Duodenal mucosa (tissue), 2 donors: Measurements from ENCODE around the gene TXNDC2.
A peak's percentile ranks its signal among the peaks of the same experiment; 100 is the strongest.

Experiments used
- H3K27ac ChIP-seq: one replicate; pipeline ENCODE4 v1.7.0; 2013; ENCODE audit warnings: low read depth, low read length
- H3K27me3 ChIP-seq, 2 donors: one replicate each; pipeline ENCODE4 v1.7.0; 2013; ENCODE audit warnings: low read length in 2 of 2, control low read depth in 1 of 2; ENCODE audit not compliant: insufficient read depth in 2 of 2, control insufficient read depth in 1 of 2
- H3K36me3 ChIP-seq, 2 donors: one replicate each; pipeline ENCODE4 v1.7.0; 2013; ENCODE audit warnings: low read length in 2 of 2, control low read depth in 1 of 2; ENCODE audit not compliant: insufficient read depth in 2 of 2, control insufficient read depth in 1 of 2
- H3K4me1 ChIP-seq, 2 donors: one replicate each; pipeline ENCODE4 v1.7.0; 2013; ENCODE audit warnings: low read length in 2 of 2, control low read depth in 1 of 2; ENCODE audit not compliant: insufficient read depth in 2 of 2, control insufficient read depth in 1 of 2
- H3K4me3 ChIP-seq, 2 donors: one replicate each; pipeline ENCODE4 v1.7.0; 2013; ENCODE audit warnings: low read length in 2 of 2, low read depth in 1 of 2
- H3K9ac ChIP-seq, 2 donors: one replicate each; pipeline ENCODE4 v1.7.0; 2013; ENCODE audit warnings: low read length in 2 of 2, low read depth in 1 of 2
- H3K9me3 ChIP-seq, 2 donors: one replicate each; pipeline ENCODE4 v1.7.0; 2013; ENCODE audit warnings: low read length in 2 of 2, control low read depth in 1 of 2; ENCODE audit not compliant: control insufficient read depth in 1 of 2

TXNDC2 gene

DNA sequence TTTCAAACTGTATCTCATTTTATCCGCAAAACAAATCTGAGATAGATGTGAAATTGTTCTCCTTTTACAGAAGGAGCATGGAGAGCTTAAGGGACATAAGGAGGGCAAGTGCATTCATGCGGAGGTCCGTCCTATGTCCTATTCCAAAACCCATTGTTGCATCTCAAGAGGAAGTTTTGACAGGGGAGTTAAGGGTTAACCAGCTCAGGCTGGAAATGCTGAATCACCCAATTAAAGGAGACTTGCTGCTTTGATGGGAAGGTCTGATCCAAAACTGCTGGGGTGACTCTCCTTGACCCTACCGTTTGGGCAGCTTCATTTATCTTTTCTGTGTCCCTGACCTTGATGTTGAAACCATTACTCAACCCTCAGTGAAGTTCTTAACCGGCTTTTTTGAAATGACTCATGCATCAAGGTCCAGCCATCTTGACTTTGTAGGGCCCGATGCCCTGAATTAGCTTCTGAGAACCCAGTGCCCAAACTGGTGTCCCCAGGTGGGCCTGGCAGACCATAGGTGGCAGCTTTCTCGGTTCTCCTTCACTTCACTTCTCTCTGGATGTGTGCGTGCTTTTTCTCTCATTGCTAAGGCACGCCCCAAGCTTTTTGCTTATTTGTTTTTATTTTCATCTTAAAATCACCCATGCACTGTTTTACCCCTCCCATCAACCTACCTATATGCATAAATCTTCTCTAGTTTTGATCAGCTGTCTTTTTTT, 15.9 kb upstream of the TXNDC2 start:
- Histone ChIP-seq H3K27me3 (no peaks in the 10 kb centered on the region), H3K4me1 (peaks cover 22 to 23% of the 10 kb centered on the region in 2 donors), H3K36me3 (no peaks in the 10 kb centered on the region), H3K4me3 (no peak overlapping the region), H3K9ac (no peak overlapping the region), H3K9me3 (peaks cover 6 to 8% of the 10 kb centered on the region in 2 donors), H3K27ac (no peak overlapping the region)

DNA sequence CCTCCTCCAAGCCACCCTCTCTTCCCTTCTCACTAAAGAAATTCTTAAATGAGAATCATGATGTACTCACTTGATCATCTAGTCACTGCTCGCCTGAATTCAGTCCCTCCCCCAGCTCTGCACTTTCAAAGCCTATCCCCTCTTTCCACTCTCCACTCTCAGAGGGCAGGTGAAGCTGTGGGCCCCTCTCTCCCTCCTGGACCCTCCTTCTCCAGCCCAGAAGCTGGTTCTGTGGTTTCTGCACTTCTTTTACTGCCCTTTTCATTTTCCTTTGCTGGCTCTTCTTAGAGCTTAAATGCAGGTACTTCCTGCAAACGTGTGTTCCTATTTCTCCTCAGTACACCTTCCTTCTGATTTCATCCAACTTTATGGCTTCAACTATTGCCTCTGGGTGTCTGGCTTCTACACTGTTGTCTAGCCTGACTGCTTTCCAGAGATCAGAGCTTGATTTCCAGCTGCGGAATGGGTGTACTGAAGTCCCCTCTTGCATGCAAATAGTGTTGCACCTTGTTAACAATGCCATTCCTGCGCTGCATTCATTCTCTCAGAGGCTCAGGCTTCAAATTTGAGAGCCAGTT, 15.3 kb upstream of the TXNDC2 start:
- Histone ChIP-seq H3K4me1 (peaks cover 22 to 23% of the 10 kb centered on the region in 2 donors), H3K36me3 (no peaks in the 10 kb centered on the region), H3K4me3 (no peak overlapping the region), H3K9ac (no peak overlapping the region), H3K9me3 (peaks cover 6 to 8% of the 10 kb centered on the region in 2 donors), H3K27me3 (no peaks in the 10 kb centered on the region), H3K27ac (no peak overlapping the region)

DNA sequence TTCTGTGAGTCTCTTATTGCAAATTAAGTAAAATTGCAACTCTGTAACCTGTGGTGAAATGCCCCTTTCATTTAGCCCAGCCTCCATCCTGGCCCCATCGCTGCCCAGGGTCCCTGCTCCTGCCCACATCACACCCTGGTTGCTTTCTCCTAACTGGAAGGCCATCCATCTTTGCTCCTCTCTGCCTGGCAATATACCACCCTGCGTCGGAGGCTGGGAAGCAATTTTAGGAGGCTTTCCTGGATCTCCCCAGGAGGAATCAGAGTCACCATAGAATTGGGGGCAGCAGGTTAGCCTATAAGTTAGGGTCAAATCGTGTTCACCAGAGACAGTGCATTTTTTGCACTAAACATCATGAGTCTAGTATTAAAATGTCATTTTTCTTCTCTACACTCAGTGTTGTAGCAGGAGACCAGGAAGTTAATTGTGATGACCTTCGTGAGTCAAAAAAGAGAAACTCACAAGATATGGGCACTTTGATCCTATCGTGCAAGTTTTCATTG, 14.5 kb upstream of the TXNDC2 start:
- no peaks in the 10 kb centered on the region for H3K27me3 ChIP-seq
- peaks cover 22 to 26% of the 10 kb centered on the region in 2 donors for H3K4me1 ChIP-seq
- no peak overlapping the region for H3K9ac ChIP-seq
- H3K27ac ChIP-seq, result no peak overlapping the region
- H3K9me3 ChIP-seq, result peaks cover under 1 to 3% of the 10 kb centered on the region in 2 donors
- H3K36me3 ChIP-seq, result no peaks in the 10 kb centered on the region
- no peak overlapping the region for H3K4me3 ChIP-seq

DNA sequence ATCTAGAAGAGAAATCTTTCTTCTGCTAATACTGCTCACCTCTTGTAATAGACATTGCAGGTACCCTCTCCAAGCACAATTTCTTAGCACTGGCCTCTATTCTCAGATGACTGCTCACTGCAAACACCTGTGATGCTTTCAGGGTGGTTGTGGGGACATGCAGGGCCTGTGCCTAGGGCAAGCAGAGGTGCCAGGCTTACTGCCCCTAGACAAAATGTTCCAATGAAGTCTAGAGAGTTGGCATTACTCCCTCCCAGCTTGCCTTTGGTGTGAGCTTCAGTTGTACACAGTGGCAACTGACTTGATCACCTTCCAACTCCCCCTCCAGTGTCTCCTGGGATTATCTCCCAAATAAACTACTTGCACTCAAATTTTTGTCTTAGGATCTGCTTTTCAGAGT, 12.9 kb upstream of the TXNDC2 start:
- no peak overlapping the region for H3K9ac ChIP-seq
- H3K27me3 ChIP-seq, result no peaks in the 10 kb centered on the region
- H3K9me3 ChIP-seq, result no peaks in the 10 kb centered on the region
- no peak overlapping the region for H3K4me3 ChIP-seq
- H3K36me3 ChIP-seq, result no peaks in the 10 kb centered on the region
- H3K4me1 ChIP-seq, result peaks cover 22 to 35% of the 10 kb centered on the region in 2 donors
- H3K27ac ChIP-seq, result no peak overlapping the region

DNA sequence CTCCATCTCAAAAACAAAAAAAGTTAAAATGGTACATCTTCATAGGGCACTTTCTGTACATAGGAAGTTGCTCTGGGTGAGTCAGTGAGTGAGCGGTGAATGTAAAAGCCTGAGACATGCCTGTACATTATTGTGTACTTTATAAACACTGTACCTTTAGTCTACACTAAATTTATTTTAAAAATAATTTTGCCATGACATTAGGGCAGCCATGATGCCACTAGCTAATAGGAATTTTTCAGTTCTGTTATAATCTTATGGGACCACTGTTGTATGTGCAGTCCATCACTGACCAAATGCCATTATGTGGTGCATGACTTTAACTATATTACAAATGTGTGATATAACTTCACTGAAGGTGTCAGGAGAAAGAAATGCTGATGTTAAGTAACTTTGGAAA, 11.0 kb upstream of the TXNDC2 start:
- Histone ChIP-seq H3K27me3 (no peaks in the 10 kb centered on the region), H3K27ac (no peak overlapping the region), H3K4me3 (no peak overlapping the region), H3K36me3 (no peaks in the 10 kb centered on the region), H3K9me3 (no peaks in the 10 kb centered on the region), H3K9ac (no peak overlapping the region), H3K4me1 (peaks cover 10 to 21% of the 10 kb centered on the region in 2 donors)

DNA sequence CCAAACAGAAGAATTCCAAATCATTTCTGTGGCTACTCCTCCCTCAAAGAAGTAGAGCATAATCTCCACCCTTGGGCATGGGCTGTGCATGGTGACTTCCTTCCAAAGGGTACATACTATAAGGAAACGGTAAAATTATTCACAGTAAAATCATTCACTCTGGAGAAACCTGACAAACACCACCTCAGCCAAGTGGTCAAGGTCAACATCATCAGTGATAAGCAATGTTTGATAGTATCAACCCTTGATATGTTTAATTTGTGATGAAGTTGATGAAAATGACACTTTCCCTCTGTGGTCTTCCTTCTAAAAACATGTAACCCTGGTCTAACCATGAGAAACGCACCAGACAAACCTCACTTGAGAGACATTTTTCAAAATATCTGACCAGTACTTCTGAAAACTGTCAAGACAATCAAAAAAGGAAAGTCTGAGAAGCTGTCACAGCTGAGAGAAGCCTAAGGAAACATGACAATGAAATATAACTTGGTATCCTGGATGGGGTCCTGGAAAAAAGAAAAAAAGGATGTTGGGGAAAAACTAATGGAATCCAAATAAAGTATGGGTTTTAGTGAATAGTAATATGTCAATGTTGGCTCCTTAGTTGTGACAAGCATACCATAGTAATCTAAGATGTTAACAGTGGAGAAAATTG, 9.4 kb upstream of the TXNDC2 start:
- Histone ChIP-seq H3K9ac (no peak overlapping the region), H3K27ac (no peak overlapping the region), H3K4me3 (no peak overlapping the region), H3K27me3 (no peaks in the 10 kb centered on the region), H3K4me1 (peaks cover 0 to 12% of the 10 kb centered on the region in 2 donors), H3K9me3 (no peaks in the 10 kb centered on the region), H3K36me3 (no peaks in the 10 kb centered on the region)

DNA sequence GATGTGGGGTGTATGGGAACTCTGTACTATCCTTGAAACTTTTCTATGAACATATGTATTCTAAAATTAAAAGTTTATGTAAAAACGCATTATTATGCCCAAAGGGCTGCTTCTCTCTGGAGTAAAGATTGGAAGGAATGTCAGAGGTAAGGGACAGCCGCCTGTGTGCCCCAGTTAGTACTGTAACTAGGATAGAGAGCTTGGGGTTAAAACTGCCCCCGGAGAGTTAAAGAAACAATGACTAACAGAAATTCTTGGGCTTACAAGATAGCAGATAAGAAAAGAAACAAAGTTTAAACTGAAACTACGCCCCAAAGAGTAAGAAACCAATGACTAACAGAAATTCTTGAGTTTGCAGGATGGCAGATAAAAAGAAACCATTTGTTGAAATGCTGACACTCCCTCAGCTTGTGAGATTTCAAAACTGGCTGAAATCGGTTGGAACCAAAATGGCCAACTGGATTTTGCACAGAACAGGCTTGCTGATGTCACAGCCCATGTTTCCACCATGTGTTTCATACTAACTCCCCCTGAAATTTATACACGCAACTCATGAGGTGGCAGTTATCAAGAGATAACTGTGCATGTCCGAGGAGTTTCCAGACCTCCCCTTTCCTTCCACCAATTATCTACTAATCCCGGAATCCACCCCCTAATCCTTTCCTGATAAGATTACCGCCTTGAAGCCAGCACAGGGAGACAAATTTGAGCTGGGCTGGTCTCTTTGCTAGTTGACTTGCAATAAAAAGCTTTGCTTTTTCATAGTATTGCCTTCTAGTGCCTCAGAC, 8.7 kb upstream of the TXNDC2 start:
- Histone ChIP-seq H3K9ac (no peak overlapping the region), H3K27ac (no peak overlapping the region), H3K9me3 (no peaks in the 10 kb centered on the region), H3K36me3 (no peaks in the 10 kb centered on the region), H3K4me1 (peaks cover 0 to 12% of the 10 kb centered on the region in 2 donors), H3K27me3 (no peaks in the 10 kb centered on the region), H3K4me3 (peak overlapping the region in 1 of 2 donors; percentile 15)

DNA sequence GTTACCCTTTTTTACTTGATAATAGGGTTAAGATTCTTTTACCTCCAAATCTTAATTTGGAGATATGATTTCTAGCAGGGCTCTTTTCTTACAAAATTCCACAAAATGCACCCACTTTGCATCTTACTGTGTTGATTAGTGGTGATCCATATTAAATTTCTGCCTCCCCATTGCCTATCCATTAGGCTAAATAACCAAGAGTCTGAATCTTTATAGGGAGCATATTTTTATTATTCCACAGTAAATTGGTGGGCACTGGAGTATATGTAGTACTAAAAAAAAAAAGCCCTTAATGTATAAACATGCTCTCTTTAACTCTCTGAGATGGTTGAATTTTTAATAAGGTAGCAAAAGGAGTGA, 8.1 kb upstream of the TXNDC2 start:
- H3K4me1 ChIP-seq, result peaks cover 0 to 12% of the 10 kb centered on the region in 2 donors
- no peak overlapping the region for H3K4me3 ChIP-seq
- H3K36me3 ChIP-seq, result no peaks in the 10 kb centered on the region
- H3K27ac ChIP-seq, result no peak overlapping the region
- no peak overlapping the region for H3K9ac ChIP-seq
- no peaks in the 10 kb centered on the region for H3K27me3 ChIP-seq
- H3K9me3 ChIP-seq, result no peaks in the 10 kb centered on the region

DNA sequence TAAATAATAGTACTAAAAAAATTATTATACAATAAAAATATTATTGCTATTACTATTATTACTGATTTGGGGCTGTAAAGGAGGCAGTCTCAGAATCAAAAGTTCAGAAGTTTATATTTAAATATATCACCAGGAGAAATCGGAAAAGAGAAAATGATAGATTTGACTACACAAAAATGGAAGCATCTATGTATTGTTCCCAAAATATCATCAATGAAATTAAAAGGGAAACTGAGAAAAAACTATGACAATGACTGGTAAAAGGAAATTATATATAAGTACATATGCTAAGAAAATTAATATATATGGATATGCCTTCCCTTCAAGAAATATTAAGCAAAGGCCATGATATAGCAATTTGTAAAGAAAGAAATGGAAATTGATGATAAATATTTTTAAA, 7.7 kb upstream of the TXNDC2 start:
- Histone ChIP-seq H3K4me1 (peaks cover 0 to 12% of the 10 kb centered on the region in 2 donors), H3K9ac (no peak overlapping the region), H3K27me3 (no peaks in the 10 kb centered on the region), H3K4me3 (no peak overlapping the region), H3K36me3 (no peaks in the 10 kb centered on the region), H3K27ac (no peak overlapping the region), H3K9me3 (no peaks in the 10 kb centered on the region)
